Gastroesophageal sphincter (tissue), 4 donors: ENCODE data around the gene PCGF1. TPM values are rescaled to one million over a fixed set of nuclear protein-coding genes. Genes with fewer than 3 reads are reported as not detected.

Experiments used
- ATAC-seq: fragments of 150-250 bp; one replicate; pipeline ENCODE4 v1.9.1; 2016; ENCODE audit warnings: mild to moderate bottlenecking, moderate library complexity
- H3K27ac ChIP-seq, 4 donors: fragments of 200-600 bp; sonication (generic) in 3 of 4; 1 replicate in 3 of 4; 2 replicates in 1 of 4; pipeline ENCODE4 v1.5.1; 2016 to 2019
- H3K27me3 ChIP-seq: fragments of 200-600 bp; sonication (generic); one replicate; pipeline ENCODE4 v1.5.1; 2019
- H3K36me3 ChIP-seq, 2 donors: fragments of 200-600 bp; sonication (generic); one replicate each; pipeline ENCODE4 v1.5.1; 2019; ENCODE audit warnings: control low read depth in 1 of 2
- H3K4me1 ChIP-seq, 3 donors: fragments of 200-600 bp; sonication (generic); 1 replicate in 2 of 3; 2 replicates in 1 of 3; pipeline ENCODE4 v1.5.1; 2016 to 2019; ENCODE audit warnings: control low read depth in 2 of 3
- H3K4me3 ChIP-seq, 2 donors: fragments of 200-600 bp; sonication (generic); one replicate each; pipeline ENCODE4 v1.5.1; 2019; ENCODE audit warnings: mild to moderate bottlenecking in 1 of 2, moderate library complexity in 1 of 2
- H3K9me3 ChIP-seq, 3 donors: fragments of 200-600 bp; sonication (generic); one replicate each; pipeline ENCODE4 v1.5.1; 2017 to 2019; ENCODE audit warnings: control low read depth in 2 of 3
- CTCF ChIP-seq, 4 experiments: fragments of 200-600 bp in 2 of 4; fragments of 450-650 bp in 2 of 4; sonication (generic) in 1 of 4; IDR thresholded peaks; one replicate each; pipeline ENCODE4 v1.5.1; 2017 to 2019; ENCODE audit warnings: antibody characterized with exemption in 4 of 4, mild to moderate bottlenecking in 2 of 4, moderate library complexity in 2 of 4
- EP300 ChIP-seq: sonication (generic); formaldehyde crosslinking; IDR thresholded peaks from one replicate; pipeline ENCODE4 v1.6.1; 2017; ENCODE audit warnings: antibody characterized with exemption, mild to moderate bottlenecking
- POLR2A ChIP-seq, 2 donors: fragments of 450-650 bp; IDR thresholded peaks; one replicate each; pipeline ENCODE4 v1.6.1; 2017; ENCODE audit warnings: antibody characterized with exemption in 2 of 2, mild to moderate bottlenecking in 2 of 2, moderate library complexity in 1 of 2
- POLR2AphosphoS5 ChIP-seq: sonication (generic); formaldehyde crosslinking; IDR thresholded peaks from one replicate; pipeline ENCODE4 v1.6.1; 2017; ENCODE audit warnings: antibody characterized with exemption
- WGBS, 2 donors: methylation state at CpG; one replicate each; pipeline ENCODE4 v1.1.5; 2018; ENCODE audit warnings: low coverage in 1 of 2; 5-methylcytosine and 5-hydroxymethylcytosine counted together
- total RNA-seq, 4 donors: library from RNA; depleted of rRNA; stranded (reverse); fragments of >200 nt; gene quantifications; one replicate each; pipeline ENCODE4 v1.1.0, GENCODE V29; 2016

Gene PCGF1
- total RNA-seq, 4 donors from 2014 or later, result 9.6 to 24.0 (median 18.2) TPM

DNA sequence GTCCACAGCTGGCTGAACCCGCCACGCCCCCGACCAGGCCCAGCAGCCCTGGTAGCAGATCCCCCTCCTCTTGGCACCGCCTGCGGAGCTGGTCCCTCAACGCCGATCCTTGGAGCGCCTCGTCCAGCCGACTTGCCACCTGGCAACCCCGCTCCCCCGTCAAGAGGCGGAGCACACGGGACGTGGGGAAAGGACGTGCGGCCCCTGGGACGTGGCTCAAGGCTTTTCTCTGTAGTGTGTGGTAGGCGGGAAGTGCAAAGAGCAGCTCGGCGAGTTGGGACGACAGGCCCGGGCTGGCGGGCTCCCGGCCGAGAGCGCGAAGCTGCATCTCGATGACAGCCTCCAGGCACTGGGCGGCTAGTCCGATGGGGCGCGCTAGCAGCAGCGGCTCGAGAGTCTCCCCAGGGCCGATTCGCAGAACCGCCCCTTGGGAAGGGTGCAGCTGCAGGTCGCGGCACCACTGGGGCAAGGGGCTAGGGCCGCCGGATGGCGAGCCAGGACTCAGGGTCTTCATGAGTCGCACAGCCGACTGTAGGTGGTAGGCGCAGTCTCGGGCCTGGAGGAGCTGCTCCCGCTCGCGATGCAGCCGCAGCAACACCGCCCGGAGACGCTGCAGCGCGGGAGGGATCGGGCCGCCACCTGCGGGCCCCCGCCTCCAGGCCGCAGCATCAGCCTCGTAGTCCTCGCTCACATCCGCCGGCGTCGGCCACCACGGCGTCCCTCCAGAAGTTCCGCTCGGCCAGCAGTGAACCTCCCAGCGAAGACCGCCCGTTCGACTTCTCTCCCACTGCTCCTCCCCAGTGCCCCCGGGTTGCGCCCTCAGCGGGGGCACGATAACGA is 25.3 kb downstream of the PCGF1 start:
- no peaks in the 10 kb centered on the region for H3K9me3 ChIP-seq
- H3K36me3 ChIP-seq, result peaks cover 0 to 73% of the 10 kb centered on the region in 2 donors
- TF ChIP-seq EP300 (no peak), CTCF (IDR thresholded peaks at IDR 0.05) (no peak), POLR2AphosphoS5 (no peak), POLR2A (IDR thresholded peaks at IDR 0.05) (no peak)
- ATAC-seq, result peak; percentile 62
- H3K27me3 ChIP-seq, result no peaks in the 10 kb centered on the region
- no CpG with 5 or more reads among the region's 80 CpGs for WGBS, 2 donors
- H3K4me3 ChIP-seq, result peak overlapping the region; percentile 57 to 90
- peak overlapping the region; percentile 54 to 97 (median 88) for H3K27ac ChIP-seq
- peaks cover 0 to 43% (median 19%) of the 10 kb centered on the region in 3 donors for H3K4me1 ChIP-seq

- H3K27ac ChIP-seq, result peak overlapping the region in 3 of 4 donors; percentile 87 to 97 (median 88)
Measured at GRCh38 chr2:74481431-74481830, 26.1 kb downstream of the PCGF1 start.

GRCh38 chr2:74474899-74475298 is 32.6 kb downstream of the PCGF1 start:
- Histone ChIP-seq H3K4me3 (no peak overlapping the region), H3K27ac (no peak overlapping the region), H3K4me1 (peaks cover 4 to 30% (median 10%) of the 10 kb centered on the region in 3 donors), H3K36me3 (peaks cover 0 to 60% of the 10 kb centered on the region in 2 donors), H3K9me3 (no peaks in the 10 kb centered on the region), H3K27me3 (no peaks in the 10 kb centered on the region)
- ATAC-seq, result no peak
- TF ChIP-seq POLR2AphosphoS5 (no peak), CTCF (IDR thresholded peaks at IDR 0.05) (no peak), POLR2A (IDR thresholded peaks at IDR 0.05) (no peak), EP300 (no peak)
- WGBS, 2 donors, result 92% methylated on average over 2 of the region's 5 CpGs; no CpG with 5 or more reads in 1 of the 2 donors

More at GRCh38 chr2:74481431-74481830, 26.1 kb downstream of the PCGF1 start:
- no peaks in the 10 kb centered on the region for H3K27me3 ChIP-seq
- peaks cover 0 to 43% (median 19%) of the 10 kb centered on the region in 3 donors for H3K4me1 ChIP-seq
- 80% methylated on average over 1 of the region's 3 CpGs; no CpG with 5 or more reads in 1 of the 2 donors for WGBS, 2 donors
- no peak for ATAC-seq
- peak overlapping the region; percentile 57 to 90 for H3K4me3 ChIP-seq
- H3K36me3 ChIP-seq, result peaks cover 0 to 73% of the 10 kb centered on the region in 2 donors
- TF ChIP-seq POLR2AphosphoS5 (no peak), CTCF (IDR thresholded peaks at IDR 0.05) (no peak)
- no peaks in the 10 kb centered on the region for H3K9me3 ChIP-seq

- TF ChIP-seq POLR2A (IDR thresholded peaks at IDR 0.05), result no peak
- TF ChIP-seq POLR2AphosphoS5, result no peak
- no peak for TF ChIP-seq CTCF (IDR thresholded peaks at IDR 0.05)
- TF ChIP-seq EP300, result no peak
- Histone ChIP-seq H3K4me1 (peaks cover 4 to 27% (median 10%) of the 10 kb centered on the region in 3 donors), H3K4me3 (no peak overlapping the region), H3K9me3 (no peaks in the 10 kb centered on the region), H3K27me3 (no peaks in the 10 kb centered on the region), H3K36me3 (peaks cover 0 to 55% of the 10 kb centered on the region in 2 donors), H3K27ac (no peak overlapping the region)
- ATAC-seq, result no peak
- WGBS, 2 donors, result no CpG with 5 or more reads among the region's 6 CpGs
Measured at GRCh38 chr2:74474481-74474880, 33.0 kb downstream of the PCGF1 start.

GRCh38 chr2:74472945-74473258 is 34.6 kb downstream of the PCGF1 start:
- TF ChIP-seq EP300 (no peak), POLR2AphosphoS5 (no peak), CTCF (IDR thresholded peaks at IDR 0.05) (no peak), POLR2A (IDR thresholded peaks at IDR 0.05) (no peak)
- peak overlapping the region; percentile 43 to 63 for H3K4me3 ChIP-seq
- no peaks in the 10 kb centered on the region for H3K9me3 ChIP-seq
- H3K27me3 ChIP-seq, result no peaks in the 10 kb centered on the region
- H3K36me3 ChIP-seq, result peaks cover 0 to 40% of the 10 kb centered on the region in 2 donors
- H3K27ac ChIP-seq, result peak overlapping the region; percentile 52 to 89 (median 86)
- peak; percentile 2 for ATAC-seq
- H3K4me1 ChIP-seq, result peaks cover 4 to 27% (median 10%) of the 10 kb centered on the region in 3 donors
- WGBS, 2 donors, result 7 to 12% methylated on average over 7 of the region's 7 CpGs
